Stimulated activated CD8-positive, alpha-beta memory T cell treated with anti-CD3 and anti-CD28 coated beads, Interleukin-4, amount 100 ng/mL, for 1 hour (primary cell): Measurements from ENCODE around the gene ZNF285.
"Not testable (repeated sequence)": the region's sequence is repeated elsewhere in the genome, so short reads cannot be mapped to it uniquely, and the experiment has no call there.

Source experiments
- DNase-seq, 2 donors: peaks; one replicate each; pipeline ENCODE4 v3.0.0-alpha.2; 2020; ENCODE audit warnings: low read depth in 2 of 2, low spot score in 1 of 2

Gene ZNF285

DNA sequence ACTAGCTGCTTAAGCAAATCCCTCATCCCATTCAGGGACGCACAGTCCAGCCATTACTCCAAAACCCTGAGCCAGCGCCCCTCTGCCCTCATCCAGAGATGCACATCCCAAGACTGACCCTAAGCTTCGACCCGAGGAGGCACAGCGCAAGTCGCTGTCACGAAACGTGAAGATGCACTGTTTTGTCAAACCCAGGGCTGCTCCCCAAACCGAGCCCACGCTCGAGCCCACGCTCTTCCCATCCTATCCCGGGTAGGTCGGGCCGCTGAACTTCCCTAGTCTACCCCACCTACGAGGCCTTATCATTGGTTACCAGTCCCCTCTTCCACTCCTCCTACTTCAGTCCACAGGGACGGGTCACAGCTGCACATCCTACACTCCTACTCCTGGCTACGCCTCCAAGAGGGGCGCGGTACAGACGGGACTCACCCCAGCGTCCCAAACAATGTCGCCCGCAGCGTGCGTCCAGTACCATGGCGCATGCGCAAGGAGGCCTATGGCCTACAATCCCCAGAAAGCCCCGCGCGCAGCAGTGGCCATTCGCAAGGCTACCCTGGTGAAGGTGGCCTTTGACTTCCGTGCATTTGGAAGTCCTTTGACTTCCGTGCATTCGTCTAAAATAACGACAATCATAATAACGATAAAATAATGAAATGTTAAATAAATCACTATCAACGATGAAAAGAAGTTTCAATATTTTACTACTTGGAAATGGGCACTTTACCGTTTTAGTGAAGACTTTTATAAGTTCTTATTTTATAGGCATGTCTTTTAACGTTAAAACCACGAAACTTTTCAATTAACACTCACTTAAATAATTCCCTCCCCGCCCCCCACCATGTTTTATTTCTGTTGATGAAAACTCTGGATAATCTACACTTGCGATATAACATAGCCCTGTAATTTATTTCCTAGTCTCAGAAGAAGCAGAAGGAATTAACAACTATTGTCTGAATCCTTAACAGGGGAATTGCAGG is at the start of gene ZNF285:
Gene ZNF285, minus strand, starts transcription at position 470 of the 977 bp plus-strand sequence. CDS start 4,395 bp downstream, outside the sequence.
- DNase-seq: peak; percentile 44 to 57

DNA sequence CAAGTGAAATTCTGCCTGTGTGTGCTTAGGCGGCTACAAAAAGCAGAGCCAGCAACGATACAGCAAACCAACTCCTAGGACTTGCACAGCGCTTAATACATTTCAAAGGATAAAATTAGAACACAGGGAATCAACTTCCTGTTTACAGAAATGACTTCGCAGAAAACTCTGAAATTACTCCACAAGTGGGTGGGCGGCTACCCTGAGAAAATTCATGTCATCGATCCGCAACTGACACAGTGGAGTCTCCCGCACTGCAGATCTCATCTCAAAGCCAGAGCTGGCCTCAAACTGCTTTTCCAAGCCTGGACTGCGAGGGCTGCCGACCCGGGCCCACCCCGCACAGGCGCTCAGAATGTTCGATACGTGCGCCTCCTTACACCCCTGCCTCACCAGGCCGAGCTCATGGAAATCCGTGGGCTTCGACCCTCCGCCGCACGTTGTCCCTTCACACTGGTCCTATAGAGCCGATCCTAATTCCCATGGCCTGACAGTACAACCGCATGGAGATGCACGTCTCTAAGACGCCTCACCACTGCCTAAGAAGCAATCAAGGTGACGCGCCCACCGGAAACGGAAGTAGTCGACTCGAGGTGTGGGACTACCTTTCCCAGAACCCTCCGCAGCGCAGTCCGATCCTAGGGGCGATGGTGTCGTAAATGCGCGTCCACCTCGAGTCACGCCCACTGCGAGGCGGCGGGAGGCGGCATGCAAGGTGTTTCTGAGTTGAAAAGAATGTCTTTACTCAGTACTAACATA is 46.7 kb upstream of the ZNF285 start, which contains the start of gene ZNF229:
Gene ZNF229, minus strand, starts transcription at position 557 of the 759 bp plus-strand sequence. CDS start 5,625 bp downstream, outside the sequence.
- DNase-seq: peak; percentile 8 to 28

- DNase-seq: no peak
Measured at GRCh38 chr19:44438441-44438840, 37.0 kb upstream of the ZNF285 start.

GRCh38 chr19:44435441-44435840 is 34.0 kb upstream of the ZNF285 start:
- no peak for DNase-seq

- no peak for DNase-seq
Measured at GRCh38 chr19:44430956-44431355, 29.5 kb upstream of the ZNF285 start.

DNA sequence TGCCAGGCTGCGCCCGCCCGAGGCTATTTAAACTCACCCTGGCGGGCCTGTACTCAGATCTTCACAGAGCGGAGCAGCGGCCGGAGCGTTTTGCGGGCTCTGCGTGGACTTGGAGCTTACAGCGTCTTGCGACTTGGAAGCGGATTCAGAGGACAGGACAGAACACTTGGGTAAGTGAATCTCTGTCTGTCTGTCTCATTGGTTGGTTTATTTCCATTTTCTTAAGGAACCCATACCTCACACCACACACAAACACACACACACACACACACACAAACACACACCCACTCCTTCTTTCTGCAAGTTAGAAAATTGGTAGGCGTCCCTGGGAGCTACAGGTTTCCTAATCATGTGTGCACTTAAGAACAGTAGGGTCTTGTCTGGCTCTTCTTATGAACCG is 14.1 kb upstream of the ZNF285 start:
- not testable (repeated sequence) for DNase-seq

DNA sequence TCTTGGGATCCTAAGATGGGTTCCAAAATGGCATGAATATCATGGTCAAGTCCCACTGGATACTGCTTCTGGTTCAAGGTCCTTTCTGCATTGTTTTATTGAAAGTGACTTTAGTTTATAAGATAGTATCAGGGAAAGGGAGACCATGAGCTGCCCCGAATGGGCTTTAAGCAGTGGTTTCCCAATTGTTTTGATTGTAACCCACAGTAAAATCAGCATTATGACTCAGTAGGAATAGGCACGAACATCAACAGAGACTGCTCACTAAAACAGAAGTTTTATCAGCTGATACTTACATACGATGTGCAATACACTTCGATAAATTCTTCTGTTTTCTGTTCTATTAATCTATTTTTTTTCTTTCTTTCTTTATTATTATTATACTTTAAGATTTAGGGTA is 12.1 kb downstream of the ZNF285 start:
- not testable (repeated sequence) for DNase-seq

GRCh38 chr19:44374789-44375188 is 26.6 kb downstream of the ZNF285 start:
- no peak for DNase-seq

DNA sequence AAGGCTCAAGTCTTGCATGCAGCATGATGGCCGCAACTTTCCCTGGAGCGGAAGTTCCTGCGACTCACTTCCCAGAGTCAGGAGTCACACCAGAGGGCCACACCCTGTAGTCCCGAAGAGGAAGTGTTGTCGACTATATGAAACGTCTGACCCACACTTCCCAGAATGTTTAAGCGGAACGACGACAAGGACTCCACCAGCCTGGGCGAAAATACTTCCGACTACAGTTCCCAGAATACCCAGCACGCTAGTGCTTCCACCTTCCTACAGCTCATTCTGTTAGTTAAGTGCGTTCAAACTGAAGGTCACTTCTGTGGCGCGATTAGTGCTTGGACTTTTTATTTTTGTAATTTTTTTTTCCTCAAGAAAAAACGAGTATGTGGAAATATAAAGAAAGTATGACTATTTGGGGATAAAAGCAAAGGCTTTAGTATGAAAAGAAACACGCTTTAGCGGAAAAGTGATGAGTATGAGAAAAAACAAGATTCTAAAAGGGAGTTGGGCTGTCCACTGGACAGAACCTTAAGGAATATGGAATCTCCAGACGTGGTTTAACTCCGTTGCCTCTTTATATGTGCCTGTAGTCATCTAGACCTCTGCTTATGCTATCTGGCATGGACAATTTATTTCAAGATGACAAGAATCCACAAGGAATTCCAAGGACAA is 29.5 kb downstream of the ZNF285 start:
- no peak for DNase-seq

DNA sequence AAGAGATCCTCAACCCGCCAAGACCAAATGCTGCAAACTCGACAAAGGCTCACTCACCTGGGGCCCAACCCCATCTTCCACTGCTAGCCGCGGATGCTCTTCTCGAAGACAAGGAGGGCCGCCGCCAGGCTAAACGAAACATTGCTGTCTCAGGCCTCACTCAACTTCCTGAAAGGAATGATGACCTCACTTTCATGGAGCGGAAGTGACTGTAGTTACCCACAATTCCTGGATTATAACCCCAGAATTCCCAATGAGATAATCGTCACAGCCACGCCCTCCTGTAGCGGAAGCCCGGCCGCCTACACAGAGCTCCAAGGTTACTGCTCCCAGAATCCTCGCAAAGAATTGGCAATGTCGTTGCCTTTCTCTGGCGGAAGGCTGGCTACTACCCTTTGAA is 34.4 kb downstream of the ZNF285 start:
- no peak for DNase-seq

DNA sequence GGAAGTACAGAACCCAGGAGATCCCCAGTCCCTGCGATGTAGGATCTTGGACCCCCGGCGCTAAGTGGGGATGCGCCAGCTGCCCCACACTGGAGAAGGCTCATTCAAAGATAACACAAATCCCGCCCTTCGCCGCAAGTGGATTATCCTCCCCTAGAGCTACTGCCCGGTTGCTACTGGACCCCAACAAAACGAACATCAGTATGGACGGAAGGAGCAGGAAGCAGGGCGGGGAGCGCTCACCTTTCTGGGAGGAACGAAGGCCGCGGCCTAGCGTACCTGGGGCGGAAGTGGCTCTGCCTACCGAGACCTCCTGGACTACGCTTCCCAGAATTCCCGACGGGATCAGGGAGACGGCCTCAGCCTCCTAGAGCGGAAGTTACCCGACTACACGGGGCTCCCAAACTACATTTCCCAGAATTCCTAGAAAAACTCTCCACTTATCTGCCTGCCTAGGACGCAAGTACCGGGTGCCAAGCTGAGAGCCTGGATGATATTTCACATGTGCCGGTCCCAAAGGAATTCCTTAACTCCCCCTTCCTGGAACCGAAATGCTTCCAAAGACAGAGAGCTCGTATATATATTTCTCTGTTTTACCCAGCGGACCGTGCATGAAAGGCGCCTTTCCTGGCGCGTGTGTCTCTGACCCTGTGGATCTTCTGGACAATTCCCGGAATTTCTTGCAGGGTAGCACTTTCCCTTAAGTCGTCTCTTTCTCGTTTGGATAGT is 44.9 kb downstream of the ZNF285 start, which contains the start of gene ZNF112:
Gene ZNF112, minus strand, starts transcription at position 298 of the 729 bp plus-strand sequence. CDS start 16,141 bp downstream, outside the sequence.
- DNase-seq: no peak

DNA sequence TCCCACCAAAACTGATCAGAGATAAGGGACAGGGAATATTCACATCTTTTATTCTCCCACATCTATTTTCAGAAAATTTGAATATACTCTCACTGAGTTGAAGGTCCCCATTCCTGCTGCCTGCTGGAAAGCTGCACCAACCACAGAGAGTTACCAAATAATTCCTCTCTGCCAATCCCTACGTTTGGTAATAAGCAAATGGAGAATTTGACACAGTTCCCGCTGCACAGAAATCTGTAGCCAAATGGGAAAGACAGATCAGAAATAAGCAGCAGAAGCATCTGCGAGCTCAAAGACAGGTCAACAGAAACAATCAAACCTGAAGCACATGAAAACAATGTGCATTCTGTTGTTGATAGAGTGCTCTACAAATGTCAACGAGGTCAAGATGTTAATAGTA is 54.9 kb downstream of the ZNF285 start:
- no peak for DNase-seq

DNA sequence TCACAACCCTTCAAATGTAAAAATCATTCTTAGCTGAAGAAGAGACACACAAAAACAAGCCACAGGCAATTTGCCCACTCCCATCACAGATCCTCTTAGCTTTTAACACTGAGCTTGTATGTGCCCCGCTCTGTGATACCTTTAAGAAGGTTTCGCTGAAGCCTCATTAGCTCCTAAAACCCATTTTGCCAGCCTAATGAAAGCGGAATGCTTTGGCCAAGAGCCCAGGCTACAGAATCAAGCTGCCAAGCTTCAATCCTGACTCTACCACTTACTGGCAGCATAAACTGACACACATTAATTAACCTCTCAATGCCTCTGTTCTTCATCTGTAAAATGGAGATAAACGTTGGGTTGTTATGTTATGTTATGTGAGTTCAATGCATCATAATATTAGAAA is 55.4 kb downstream of the ZNF285 start:
- no peak for DNase-seq

GRCh38 chr19:44344255-44344654 is 57.2 kb downstream of the ZNF285 start:
- DNase-seq: no peak

DNA sequence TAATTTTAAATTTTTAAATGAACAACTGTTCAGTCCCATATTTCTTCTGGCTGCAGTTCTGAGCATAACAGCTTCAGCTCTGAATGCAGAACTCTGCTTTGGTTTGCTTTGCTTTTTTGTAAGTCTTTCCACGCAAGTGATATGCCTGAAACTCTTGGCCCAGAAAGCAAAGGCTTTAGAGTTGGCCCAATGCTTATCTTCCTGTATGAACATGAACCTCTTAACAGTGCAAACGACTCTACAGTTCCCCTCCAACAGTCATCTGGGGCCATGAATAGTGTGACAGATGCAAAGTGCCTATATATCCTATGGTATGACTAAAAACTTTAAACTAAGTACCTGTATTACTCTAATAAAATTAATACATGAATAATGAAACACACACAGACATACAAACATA is 59.6 kb downstream of the ZNF285 start:
- no peak for DNase-seq

- DNase-seq: not testable (repeated sequence)
Measured at GRCh38 chr19:44334639-44335038, 66.8 kb downstream of the ZNF285 start.
